Measurements from ENCODE around the gene TMEM141. TPM values are rescaled to one million over a fixed set of nuclear protein-coding genes. Genes with fewer than 3 reads are reported as not detected.

The TMEM141 gene
- total and polyA plus RNA-seq, 2 of the 8 experiments (the other 6 are each of a cell fraction or from before 2014, with no cell fraction given): 51.1 to 137 TPM

- H3K27ac ChIP-seq (ENCODE audit: low read depth, low read length): no peak overlapping the region
- H4K5ac ChIP-seq (ENCODE audit: insufficient read length, low read depth, low read length): no peak overlapping the region
- H3K36me3 ChIP-seq (ENCODE audit: control insufficient read depth in 2 of 4, insufficient read depth in 4 of 4, low read length in 3 of 4): no peaks in the 10 kb centered on the region
- FAIRE-seq (no peak), DNase-seq (ENCODE audit: low read depth in 1 of 2, low spot score in 2 of 2) (no peak)
- H3K14ac ChIP-seq (ENCODE audit: insufficient read length): no peak overlapping the region
- no peak overlapping the region for H2AFZ ChIP-seq (ENCODE audit: low read length)
- POLR2A ChIA-PET (ENCODE audit: partially characterized antibody): interaction anchor here (1.4 to 3.0 kb wide), 4 partner anchors 16 to 32 kb away, joined by 4 to 26 read pairs (median 6); no protein-coding TSS in a partner anchor
- no peak overlapping the region for H3K18ac ChIP-seq (ENCODE audit: extremely low read depth, low read length)
- H3K56ac ChIP-seq (replicated peaks; ENCODE audit: insufficient read length, low read depth, low read length): no peak overlapping the region
- no peak overlapping the region for H4K91ac ChIP-seq (replicated peaks; ENCODE audit: insufficient read length, low read length)
- H3K23me2 ChIP-seq (ENCODE audit: low read depth, low read length): no peaks in the 10 kb centered on the region
- H2AK5ac ChIP-seq (ENCODE audit: low read depth, low read length): no peak overlapping the region
- CTCF ChIA-PET (ENCODE audit: partially characterized antibody): interaction anchor here (0.6 to 5.1 kb wide), 20 partner anchors 8 to 313 kb away, joined by 3 to 42 read pairs (median 5); partner anchors contain the start of genes AJM1, LCN10, LCN6 and SAPCD2
- H3K23ac ChIP-seq (ENCODE audit: insufficient read length): no peak overlapping the region
- H2BK20ac ChIP-seq (ENCODE audit: low read length): no peak overlapping the region
- H3K79me1 ChIP-seq (ENCODE audit: low read depth, low read length): no peaks in the 10 kb centered on the region
- H3K4me1 ChIP-seq (replicated peaks in 1 of 4; ENCODE audit: control insufficient read depth in 3 of 4, insufficient read depth in 4 of 4, low read length in 3 of 4): peaks cover 0 to 6% (median 2%) of the 10 kb centered on the region in 4 experiments; a peak in 4 of 7 replicates
- no peak overlapping the region for H4K8ac ChIP-seq (ENCODE audit: extremely low read depth, insufficient read depth, low read length)
- H2BK15ac ChIP-seq (ENCODE audit: low read length): no peak overlapping the region
- no peak overlapping the region for H2BK120ac ChIP-seq (replicated peaks; ENCODE audit: low read depth, low read length)
- no peak overlapping the region for H3K4me2 ChIP-seq (ENCODE audit: insufficient read depth in 1 of 2, low read depth in 2 of 2, low read length in 2 of 2)
- H3K27me3 ChIP-seq (replicated peaks in 1 of 4; ENCODE audit: control insufficient read depth in 3 of 4, extremely low read depth in 1 of 4, insufficient read depth in 3 of 4, low read length in 3 of 4): no peaks in the 10 kb centered on the region
- no peak overlapping the region for H3K9ac ChIP-seq (replicated peaks in 1 of 4; ENCODE audit: extremely low read depth in 1 of 4, low read depth in 3 of 4, low read length in 3 of 4)
- H2BK5ac ChIP-seq (ENCODE audit: low read depth, low read length): no peak overlapping the region
- H3K79me2 ChIP-seq (ENCODE audit: control insufficient read depth in 1 of 2, insufficient read depth in 2 of 2, low read length in 2 of 2): no peaks in the 10 kb centered on the region
- no peak overlapping the region for H3K4me3 ChIP-seq (ENCODE audit: extremely low read depth in 1 of 4, insufficient read depth in 2 of 4, low read depth in 3 of 4, low read length in 4 of 4)
- 89% methylated on average over 16 of the region's 20 CpGs; no CpG with 5 or more reads in 1 of the 2 experiments for WGBS, 2 experiments (ENCODE audit: extremely low coverage in 1 of 2, insufficient coverage in 1 of 2, insufficient read length in 1 of 2, insufficient replicate concordance in 2 of 2, low coverage in 1 of 2, low lambda C conversion rate in 2 of 2, missing lambda C conversion rate in 1 of 2)
- no peak overlapping the region for H2BK12ac ChIP-seq (ENCODE audit: low read depth, low read length)
- peaks cover 0 to 6% of the 10 kb centered on the region in 2 experiments; a peak in 1 of 4 replicates for H3K9me3 ChIP-seq (ENCODE audit: insufficient read depth in 2 of 2, low read depth in 1 of 2, low read length in 1 of 2)
- no peaks in the 10 kb centered on the region for H4K20me1 ChIP-seq (replicated peaks in 1 of 2; ENCODE audit: control insufficient read depth in 1 of 2, insufficient read depth in 2 of 2, low read length in 2 of 2)
- H3K4ac ChIP-seq (replicated peaks; ENCODE audit: insufficient read length, low read depth, low read length): no peak overlapping the region
- TF ChIP-seq USF2 (IDR thresholded peaks at IDR 0.05; ENCODE audit: low read length) (no peak), RAD21 (IDR thresholded peaks at IDR 0.05 in 1 of 2, conservative IDR thresholded peaks at IDR 0.05 in 1 of 2; ENCODE audit: low read depth in 2 of 2, low read length in 2 of 2) (no peak), SRF (IDR thresholded peaks at IDR 0.05; ENCODE audit: low read depth, low read length) (no peak), SP1 (IDR thresholded peaks at IDR 0.05; ENCODE audit: low read depth, low read length) (no peak), HDAC2 (IDR thresholded peaks at IDR 0.05; ENCODE audit: borderline replicate concordance in 1 of 2, low read depth in 2 of 2, low read length in 2 of 2) (no peak), HDAC6 (IDR thresholded peaks at IDR 0.05; ENCODE audit: low read depth, low read length) (no peak), NRF1 (IDR thresholded peaks at IDR 0.05; ENCODE audit: low read depth, low read length) (no peak), SUZ12 (IDR thresholded peaks at IDR 0.05; ENCODE audit: low read length) (no peak), JUN (IDR thresholded peaks at IDR 0.05; ENCODE audit: low read depth, low read length) (no peak), TAF7 (optimal IDR thresholded peaks at IDR 0.05; ENCODE audit: borderline replicate concordance, low read depth, low read length) (no peak), E2F6 (IDR thresholded peaks at IDR 0.05) (no peak)
These were observed 33.8 kb upstream of the TMEM141 start for GRCh38 chr9:136757328-136757727.

All from H1 (cell line).